ENCODE results near the gene NEK3.
"Not testable (repeated sequence)": the region's sequence is repeated elsewhere in the genome, so short reads cannot be mapped to it uniquely, and the experiment has no call there.

NEK3 gene

GRCh38 chr13:52125547-52125946 is 33.9 kb downstream of the NEK3 start:
- H3K4me3 ChIP-seq (ENCODE audit: low read depth, low read length) = no peak overlapping the region

- H3K4me3 ChIP-seq (ENCODE audit: low read depth, low read length) = no peak overlapping the region
These were observed 40.8 kb downstream of the NEK3 start for GRCh38 chr13:52118595-52118994.

GRCh38 chr13:52118095-52118494 is 41.3 kb downstream of the NEK3 start:
- H3K4me3 ChIP-seq (ENCODE audit: low read depth, low read length) = no peak overlapping the region

- H3K4me3 ChIP-seq (ENCODE audit: low read depth, low read length) = no peak overlapping the region
These were observed 46.8 kb downstream of the NEK3 start for GRCh38 chr13:52112591-52112990.

GRCh38 chr13:52109116-52109670 is 50.2 kb downstream of the NEK3 start:
- no peak overlapping the region for H3K4me3 ChIP-seq (ENCODE audit: low read depth, low read length)

- no peak overlapping the region for H3K4me3 ChIP-seq (ENCODE audit: low read depth, low read length)
These were observed 53.6 kb downstream of the NEK3 start for GRCh38 chr13:52105841-52106240.

GRCh38 chr13:52104624-52105023 is 54.8 kb downstream of the NEK3 start:
- no peak overlapping the region for H3K4me3 ChIP-seq (ENCODE audit: low read depth, low read length)

- H3K4me3 ChIP-seq (ENCODE audit: low read depth, low read length) = no peak overlapping the region
These were observed 56.0 kb downstream of the NEK3 start for GRCh38 chr13:52103386-52103785.

- not testable (repeated sequence) for H3K4me3 ChIP-seq (ENCODE audit: low read depth, low read length)
These were observed 57.0 kb downstream of the NEK3 start for GRCh38 chr13:52102423-52102822.

GRCh38 chr13:52097197-52097596 is 62.2 kb downstream of the NEK3 start:
- no peak overlapping the region for H3K4me3 ChIP-seq (ENCODE audit: low read depth, low read length)

- H3K4me3 ChIP-seq (ENCODE audit: low read depth, low read length) = no peak overlapping the region
These were observed 62.6 kb downstream of the NEK3 start for GRCh38 chr13:52096748-52097147.

GRCh38 chr13:52096062-52096461 is 63.3 kb downstream of the NEK3 start:
- no peak overlapping the region for H3K4me3 ChIP-seq (ENCODE audit: low read depth, low read length)

GRCh38 chr13:52092087-52092486 is 67.3 kb downstream of the NEK3 start:
- H3K4me3 ChIP-seq (ENCODE audit: low read depth, low read length) = no peak overlapping the region

GRCh38 chr13:52091473-52091872 is 67.9 kb downstream of the NEK3 start:
- no peak overlapping the region for H3K4me3 ChIP-seq (ENCODE audit: low read depth, low read length)

GRCh38 chr13:52085421-52085820 is 74.0 kb downstream of the NEK3 start:
- no peak overlapping the region for H3K4me3 ChIP-seq (ENCODE audit: low read depth, low read length)

- not testable (repeated sequence) for H3K4me3 ChIP-seq (ENCODE audit: low read depth, low read length)
These were observed 74.4 kb downstream of the NEK3 start for GRCh38 chr13:52084981-52085380.
